Stimulated activated CD4-positive, alpha-beta T cell treated with anti-CD3 and anti-CD28 coated beads, Interleukin-15, amount 100 ng/mL, for 48 hours (primary cell): ENCODE results near the gene F7.

Experiments
- DNase-seq, 2 donors: peaks; one replicate each; pipeline ENCODE4 v3.0.0-alpha.2; 2020; ENCODE audit warnings: low read depth in 2 of 2

Gene F7

GRCh38 chr13:113086991-113087922, 18.3 kb upstream of the F7 start:
- no peak for DNase-seq

- DNase-seq, result no peak
Observed at GRCh38 chr13:113087923-113088690, 17.5 kb upstream of the F7 start.

DNA sequence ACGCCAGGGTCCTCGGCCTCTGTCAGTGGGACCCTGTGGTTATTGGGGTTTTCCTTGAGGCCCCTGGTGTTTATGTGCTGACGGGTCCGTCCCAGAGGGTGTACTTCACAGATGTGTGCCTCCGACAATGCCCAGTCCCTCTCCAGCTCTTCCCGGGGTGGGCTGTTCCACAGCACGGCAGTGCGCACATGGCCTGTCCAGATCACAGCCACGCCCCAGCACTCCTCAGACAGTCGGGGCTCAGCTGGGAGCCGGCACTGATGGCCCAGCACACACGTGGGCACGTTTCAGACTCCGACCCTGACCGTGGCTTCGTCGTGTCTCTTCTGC, 16.9 kb upstream of the F7 start:
- no peak for DNase-seq

DNA sequence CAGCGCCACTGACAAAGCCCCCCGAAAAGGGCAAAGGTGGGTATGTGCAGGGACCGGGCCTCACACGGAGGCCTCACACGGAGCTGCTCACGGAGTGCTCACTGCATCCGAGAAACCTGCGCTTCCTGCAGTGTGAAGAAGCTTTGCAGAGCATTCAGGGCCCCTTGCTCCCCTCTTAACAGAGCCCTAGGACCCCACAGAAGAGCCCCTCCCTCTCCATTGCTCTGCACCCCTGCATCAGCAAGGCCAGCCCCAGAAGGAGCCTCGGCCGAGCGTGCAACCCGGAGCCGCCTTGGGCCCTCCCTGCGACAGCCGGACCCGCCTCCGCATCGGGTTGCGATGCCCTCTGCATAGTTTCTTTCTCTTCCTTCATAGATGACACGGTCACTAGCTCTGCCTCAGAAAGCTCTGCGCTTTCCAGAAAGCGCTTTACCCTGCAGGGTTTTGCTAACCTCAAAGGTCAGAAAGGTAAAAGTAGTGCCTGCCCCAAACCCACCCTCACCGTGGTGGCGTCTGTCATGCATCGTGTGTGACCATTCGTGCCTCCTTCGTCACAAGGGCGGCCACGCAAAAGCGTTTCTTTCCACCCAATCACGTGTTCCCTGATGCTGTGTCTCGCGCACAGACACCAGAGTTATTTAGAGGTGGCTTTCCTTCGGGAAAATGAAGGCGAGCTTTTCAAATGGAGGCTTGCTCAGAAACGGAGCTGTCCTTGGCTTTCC, 15.7 kb upstream of the F7 start:
- DNase-seq, result no peak

- no peak for DNase-seq
Observed at GRCh38 chr13:113090415-113090770, 15.2 kb upstream of the F7 start.

- DNase-seq, result no peak
Observed at GRCh38 chr13:113090806-113091205, 14.8 kb upstream of the F7 start.

DNA sequence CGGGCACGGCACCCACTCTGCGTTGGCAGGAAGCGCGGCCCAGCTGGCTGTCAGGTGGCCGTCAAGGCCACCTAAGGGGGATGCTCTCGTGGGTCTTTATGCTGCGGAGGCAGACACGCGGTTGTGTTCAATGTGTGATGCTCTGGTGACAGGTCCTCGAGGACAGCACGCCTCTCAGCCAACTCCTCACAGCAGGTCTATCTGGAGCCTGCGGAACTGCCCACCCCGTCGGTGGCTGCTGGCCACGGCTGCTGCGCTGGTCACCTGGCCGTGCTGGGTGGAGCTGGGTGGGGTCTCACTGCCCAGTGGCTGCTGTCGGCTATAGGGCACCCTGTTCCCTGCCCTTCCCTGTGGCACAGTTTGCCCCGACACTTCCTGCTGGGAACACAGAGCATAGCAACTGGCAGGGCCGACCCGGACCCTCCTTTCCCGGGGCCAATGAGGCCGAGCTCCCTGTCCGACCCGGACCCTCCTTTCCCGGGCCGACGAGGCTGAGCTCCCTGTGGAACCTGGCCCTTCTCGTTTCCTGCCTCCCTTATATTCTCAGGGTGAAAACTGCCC, 14.3 kb upstream of the F7 start:
- DNase-seq, result no peak

DNA sequence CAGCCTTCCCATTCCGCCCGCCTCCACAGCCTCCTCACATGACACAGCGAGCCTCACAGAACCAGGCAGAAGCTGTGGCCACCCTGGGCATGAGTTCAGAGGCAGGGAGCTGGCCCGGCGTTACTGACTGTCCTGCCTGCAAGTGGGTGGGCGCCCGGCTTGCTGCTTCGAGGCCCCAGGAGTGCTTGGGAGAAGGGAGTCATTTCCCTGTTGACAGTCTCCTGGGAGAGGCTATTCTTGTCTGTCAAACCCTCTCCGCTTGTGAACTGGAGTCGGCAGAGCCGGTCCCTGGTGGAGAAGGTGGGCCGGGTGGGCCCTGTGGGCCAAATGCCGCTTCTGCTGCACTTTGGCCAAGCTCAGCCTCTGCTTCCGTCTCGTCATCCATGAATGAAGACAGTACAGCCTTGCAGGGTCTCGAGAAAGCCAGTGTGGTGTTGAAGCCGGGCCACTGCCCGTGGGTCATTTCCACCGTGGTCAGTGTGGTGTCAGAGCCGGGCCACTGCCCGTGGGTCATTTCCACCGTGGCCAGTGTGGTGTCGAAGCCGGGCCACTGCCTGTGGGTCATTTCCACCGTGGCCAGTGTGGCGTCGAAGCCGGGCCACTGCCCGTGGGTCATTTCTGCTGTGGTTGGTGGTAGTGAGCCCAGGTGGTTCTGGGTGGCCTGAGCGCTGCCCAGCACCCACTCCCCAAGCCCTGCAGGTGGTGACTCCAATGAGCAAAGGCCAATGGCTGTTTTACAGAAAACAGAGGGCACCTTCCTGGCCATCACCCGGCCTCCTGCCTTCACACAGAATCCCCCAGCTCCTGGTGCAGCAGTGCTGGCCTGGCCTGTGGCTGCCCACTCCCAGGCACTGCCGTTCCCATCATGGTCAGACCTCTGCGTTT, 13.5 kb upstream of the F7 start:
- no peak for DNase-seq

DNA sequence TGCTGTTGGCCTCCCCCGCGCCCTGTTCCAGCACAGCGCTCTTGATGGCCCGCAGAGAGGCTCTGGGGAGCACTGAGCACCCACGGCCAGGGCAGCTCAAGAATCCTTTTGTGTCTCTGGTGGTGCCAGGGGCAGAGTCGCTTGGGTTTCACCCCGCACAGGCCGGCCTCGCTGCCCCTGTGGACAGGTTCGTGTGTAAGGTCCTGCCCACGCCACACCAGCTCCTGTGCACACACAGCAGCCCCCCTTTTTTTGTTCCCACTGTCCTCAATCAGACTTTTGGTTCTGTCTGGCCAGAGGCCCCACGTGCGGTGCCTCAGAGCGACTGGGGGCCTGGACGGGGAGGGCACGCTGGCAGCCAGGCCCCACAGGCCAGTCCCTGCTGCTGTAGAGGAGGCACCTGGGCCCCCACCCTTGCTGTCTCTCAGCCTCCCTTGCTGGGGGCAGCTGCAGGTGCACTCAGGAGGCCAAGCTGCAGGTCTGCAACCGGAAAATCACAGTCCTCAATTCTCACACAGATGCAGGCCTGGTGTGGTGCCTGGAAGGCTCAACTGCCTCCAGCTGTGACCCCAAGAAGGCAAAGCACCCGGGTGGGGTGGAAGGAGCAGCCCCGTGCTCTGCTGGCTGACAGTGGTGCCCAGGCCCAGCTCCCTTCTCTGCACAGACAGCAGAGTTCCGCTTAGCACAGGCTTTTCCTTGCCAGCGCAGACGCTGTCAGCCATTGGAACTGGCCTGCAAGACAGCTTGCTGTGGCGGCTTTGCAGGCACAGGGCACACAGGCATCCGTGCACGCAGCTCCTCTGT, 12.6 kb upstream of the F7 start:
- DNase-seq, result no peak

DNA sequence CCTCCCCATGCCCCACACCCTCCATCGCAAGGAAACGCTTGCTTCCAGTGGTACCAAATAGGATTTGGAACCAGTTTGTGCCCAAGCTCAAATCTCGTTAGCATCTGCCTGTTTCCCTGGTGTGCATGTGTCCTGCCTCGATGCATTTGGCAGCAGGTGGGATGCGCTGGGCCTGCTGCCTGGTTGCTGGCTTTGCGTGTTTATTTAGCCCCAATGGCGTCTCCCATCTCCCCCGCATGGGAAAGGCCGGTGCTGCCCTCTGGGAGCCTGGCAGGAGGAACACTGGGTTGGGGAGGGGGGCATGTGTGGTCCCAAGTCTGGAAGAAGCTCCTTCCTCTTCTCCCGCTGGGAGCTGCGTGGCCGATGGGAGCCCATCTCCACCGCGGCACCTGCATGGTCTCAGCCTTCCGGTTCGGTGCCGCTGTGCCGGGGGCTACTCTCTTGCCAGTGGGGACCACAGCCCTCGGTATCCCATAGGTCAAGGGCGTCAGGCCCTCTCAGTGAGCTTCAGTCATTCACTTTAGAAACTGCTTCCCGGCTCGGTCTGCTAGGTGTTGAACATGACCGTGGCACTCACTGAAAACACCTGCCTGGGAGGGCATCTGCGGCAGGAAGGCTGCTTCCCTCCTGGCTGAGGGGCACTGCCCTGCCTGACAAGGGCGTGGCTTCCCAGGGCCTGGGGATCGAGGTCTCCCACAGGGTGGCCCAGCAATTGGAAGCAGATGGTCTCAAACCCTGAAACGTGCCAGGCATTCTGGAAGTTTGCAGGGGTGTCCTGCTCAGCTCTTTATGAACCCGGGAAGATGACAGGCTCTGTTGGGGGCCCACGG, 11.8 kb upstream of the F7 start:
- DNase-seq, result no peak

GRCh38 chr13:113094410-113094800, 11.2 kb upstream of the F7 start:
- DNase-seq, result no peak

- no peak for DNase-seq
Observed at GRCh38 chr13:113095146-113096051, 10.2 kb upstream of the F7 start.

GRCh38 chr13:113096052-113096744, 9.4 kb upstream of the F7 start:
- no peak for DNase-seq

- no peak for DNase-seq
Observed at GRCh38 chr13:113096745-113097305, 8.8 kb upstream of the F7 start.

GRCh38 chr13:113097651-113098050, 7.9 kb upstream of the F7 start:
- no peak for DNase-seq

DNA sequence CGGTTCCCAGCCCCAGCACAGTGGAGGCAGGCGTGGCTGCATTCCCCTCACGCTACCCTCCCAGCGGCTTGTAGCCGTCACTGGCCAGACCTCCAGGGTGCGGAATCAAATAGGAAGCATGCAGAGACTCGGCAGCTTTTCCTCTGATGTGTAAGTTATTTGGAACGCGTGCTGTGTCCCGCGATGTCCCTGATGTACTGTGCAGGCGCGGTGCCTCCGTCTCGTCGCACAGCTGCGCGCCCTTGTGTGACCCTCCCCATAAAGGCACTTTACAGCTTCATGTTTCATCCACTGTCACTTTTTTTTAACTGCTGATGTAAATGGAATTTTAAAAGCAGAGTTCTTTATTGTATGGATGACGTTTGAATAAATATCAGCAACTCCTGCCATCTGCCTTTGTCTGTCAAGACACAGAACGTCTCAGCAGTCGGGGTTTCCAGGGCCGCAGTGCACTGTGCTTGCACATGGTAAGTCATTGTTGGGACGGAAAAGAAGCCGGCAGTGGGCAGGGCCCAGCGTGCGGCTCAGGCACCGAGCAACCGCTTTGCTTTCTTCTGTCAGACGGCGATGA, 7.3 kb upstream of the F7 start:
- no peak for DNase-seq

GRCh38 chr13:113099142-113099541, 6.4 kb upstream of the F7 start:
- no peak for DNase-seq
